NCI-H146 treated with DMSO at 0.1 percent for 48 hours (cell line): ENCODE results near the gene ORMDL3.
"Not testable (repeated sequence)": the region's sequence is repeated elsewhere in the genome, so short reads cannot be mapped to it uniquely, and the experiment has no call there.

Experiments used
- DNase-seq: peaks from one replicate; lab custom pipeline; 2025; ENCODE audit not compliant: unreplicated experiment; lab: John Stamatoyannopoulos, UW

The ORMDL3 gene

GRCh38 chr17:39925282-39926134, 1.9 kb downstream of the ORMDL3 start:
- no peak for DNase-seq

- DNase-seq: no peak
These were observed 2.7 kb downstream of the ORMDL3 start for GRCh38 chr17:39924691-39925055.

DNA sequence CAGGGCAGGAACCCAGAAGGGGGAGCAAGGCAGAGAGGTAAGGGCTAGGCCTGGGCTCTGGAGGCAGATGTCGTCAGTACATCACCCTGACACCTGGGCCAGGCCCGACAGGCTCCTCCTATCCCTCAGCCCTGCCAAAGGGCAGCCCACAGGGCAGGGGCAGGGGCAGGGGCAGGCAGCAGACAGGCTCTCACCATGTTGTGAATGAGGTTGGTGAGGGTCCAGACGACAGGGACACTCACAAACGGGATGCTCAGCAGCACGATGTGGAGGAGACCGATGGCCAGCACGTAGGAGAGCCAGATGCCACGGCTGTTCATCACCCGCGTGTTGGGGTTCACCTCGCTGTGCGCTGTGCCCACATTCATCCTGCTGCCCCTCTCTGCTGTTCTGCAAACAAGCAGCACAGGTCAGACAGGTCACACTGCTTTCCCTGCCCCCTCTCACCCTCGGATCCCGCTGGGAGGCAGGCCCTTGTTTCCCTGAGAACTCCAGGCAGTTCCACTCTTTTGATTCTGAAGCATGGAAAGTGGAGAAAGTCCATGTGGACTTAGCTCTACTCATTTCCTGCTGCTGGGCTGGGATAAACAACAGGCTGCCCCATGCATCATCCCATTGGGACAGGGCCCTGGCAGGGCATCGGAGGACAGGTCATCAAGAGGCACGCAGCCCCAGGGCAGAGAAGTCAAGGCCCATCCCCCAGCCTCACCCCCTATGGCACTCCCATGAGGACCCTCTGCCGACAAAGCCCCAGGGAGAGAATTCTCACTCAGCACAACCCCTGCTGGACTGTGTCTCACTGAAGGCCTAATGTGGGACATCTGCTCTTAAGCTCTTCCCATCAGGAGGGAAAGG, 3.3 kb downstream of the ORMDL3 start:
- no peak for DNase-seq

- no peak for DNase-seq
These were observed 4.2 kb downstream of the ORMDL3 start for GRCh38 chr17:39923230-39923629.

GRCh38 chr17:39922006-39922405, 5.4 kb downstream of the ORMDL3 start:
- DNase-seq: no peak

GRCh38 chr17:39921323-39921722, 6.1 kb downstream of the ORMDL3 start:
- DNase-seq: no peak

GRCh38 chr17:39920218-39921210, 6.9 kb downstream of the ORMDL3 start:
- DNase-seq: no peak

DNA sequence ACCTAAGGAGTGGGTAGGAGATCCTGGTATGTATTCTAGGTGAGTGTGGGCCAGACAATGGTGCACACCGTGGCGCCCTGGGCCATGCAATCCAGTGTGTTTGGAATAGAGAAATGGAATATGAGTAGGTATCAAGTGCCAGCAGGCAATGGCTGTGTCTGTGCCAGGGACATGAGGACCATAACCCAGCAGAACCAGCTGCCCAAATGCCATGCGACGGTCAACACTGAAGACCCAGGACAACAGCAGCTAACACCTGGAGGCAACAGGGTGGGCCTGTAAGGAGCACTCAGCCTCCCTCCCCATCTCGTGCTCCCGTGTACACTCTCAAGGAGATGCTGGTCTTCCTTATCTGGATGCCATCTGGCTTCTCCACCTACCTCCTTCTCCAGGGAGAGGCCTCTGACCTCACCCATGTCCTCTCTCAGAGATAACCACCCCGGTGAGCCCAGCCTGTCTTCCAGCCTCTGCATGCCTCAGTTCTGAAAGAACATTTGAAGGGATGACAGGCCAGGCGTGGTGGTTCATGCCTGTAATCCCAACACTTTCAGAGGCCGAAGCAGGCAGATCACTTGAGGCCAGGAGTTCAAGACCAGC, 8.2 kb downstream of the ORMDL3 start:
- DNase-seq: no peak

- DNase-seq: no peak
These were observed 10.5 kb downstream of the ORMDL3 start for GRCh38 chr17:39916918-39917317.

DNA sequence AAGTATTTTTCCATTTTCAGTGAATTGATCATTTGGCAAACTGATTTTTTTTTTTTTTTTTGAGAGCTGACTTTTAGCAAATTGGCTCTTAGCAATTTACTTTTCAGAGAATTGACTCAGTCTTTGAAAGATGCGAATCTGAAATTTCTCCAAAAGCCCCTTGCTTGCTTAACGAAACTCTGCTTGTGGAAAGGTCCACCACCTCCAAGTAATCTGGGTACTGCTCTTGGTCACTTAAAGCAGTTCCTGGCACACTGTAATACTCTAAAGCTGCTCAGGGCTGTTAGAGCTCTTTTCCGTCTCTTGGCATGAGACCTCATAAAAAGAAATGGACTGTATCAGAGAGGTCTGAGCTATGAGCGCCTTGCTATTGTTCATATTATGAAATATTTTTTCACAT, 11.8 kb downstream of the ORMDL3 start:
- DNase-seq: no peak

DNA sequence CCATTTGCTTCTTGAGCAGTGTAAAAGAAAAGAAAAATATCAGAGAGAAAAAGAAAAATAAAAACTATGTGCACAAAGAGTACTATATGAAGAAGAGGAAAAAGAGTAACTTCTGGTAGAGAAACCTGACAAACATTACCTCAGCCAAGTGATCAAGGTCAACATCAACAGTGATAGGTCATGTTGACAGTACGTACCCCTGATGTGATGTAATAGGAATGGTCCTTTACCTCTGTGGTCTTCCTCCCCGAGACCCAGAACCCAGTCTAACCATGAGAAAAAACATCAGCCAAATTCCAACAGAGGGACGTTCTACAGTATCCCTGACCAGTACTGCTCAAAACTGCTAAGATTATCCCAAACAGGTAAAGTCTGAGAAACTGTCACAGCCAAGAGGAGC, 13.4 kb downstream of the ORMDL3 start:
- DNase-seq: no peak

GRCh38 chr17:39908789-39909352, 18.5 kb downstream of the ORMDL3 start:
- no peak for DNase-seq

DNA sequence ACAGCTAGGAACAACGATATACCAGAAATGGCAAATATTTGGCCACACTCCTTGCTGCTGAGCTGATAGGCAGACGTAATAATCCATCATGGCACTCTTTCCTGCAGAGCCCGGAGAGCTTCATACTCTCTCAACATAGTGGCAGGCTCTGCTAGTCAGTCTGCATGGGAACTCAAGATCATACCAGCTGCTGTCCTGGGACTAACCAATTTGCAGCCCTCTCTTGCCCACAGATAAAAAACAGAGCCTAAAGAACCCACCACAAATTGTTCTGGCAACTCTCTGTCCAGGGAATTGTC, 22.5 kb downstream of the ORMDL3 start:
- no peak for DNase-seq

DNA sequence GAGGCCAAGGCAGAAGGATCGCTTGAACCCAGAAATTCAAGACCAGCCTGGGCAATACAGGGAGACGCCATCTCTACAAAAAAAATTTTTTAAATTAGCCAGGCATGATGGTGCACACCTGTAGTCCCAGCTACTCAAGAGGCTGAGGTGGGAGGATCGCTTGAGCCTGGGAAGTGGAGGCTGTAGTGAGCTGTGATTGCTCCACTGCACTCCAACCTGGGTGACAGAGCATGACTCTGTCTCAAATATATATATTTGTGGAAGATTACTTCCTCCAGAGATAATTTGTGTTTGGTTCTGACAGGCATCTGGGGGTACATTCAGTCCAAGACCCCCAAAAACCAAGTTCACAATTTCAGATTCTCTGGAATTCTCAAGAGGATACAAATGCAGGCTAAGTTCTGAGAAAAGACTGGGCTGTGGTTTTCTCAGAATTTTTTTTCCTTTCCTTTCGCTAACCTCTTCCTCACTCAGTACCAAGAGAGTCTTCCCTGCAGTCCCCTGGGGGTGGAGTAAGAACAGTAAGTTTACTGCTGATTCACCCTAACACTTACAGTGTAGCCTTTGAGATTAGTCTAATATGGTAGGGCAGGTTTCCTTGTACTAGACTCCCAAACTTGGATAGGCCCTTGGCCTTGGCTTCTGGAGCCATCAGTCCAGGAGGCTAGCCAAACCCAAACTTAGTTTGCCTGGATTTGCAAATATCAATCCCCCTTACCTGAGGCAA, 24.1 kb downstream of the ORMDL3 start:
- DNase-seq: no peak

GRCh38 chr17:39902027-39902426, 25.4 kb downstream of the ORMDL3 start:
- DNase-seq: not testable (repeated sequence)

DNA sequence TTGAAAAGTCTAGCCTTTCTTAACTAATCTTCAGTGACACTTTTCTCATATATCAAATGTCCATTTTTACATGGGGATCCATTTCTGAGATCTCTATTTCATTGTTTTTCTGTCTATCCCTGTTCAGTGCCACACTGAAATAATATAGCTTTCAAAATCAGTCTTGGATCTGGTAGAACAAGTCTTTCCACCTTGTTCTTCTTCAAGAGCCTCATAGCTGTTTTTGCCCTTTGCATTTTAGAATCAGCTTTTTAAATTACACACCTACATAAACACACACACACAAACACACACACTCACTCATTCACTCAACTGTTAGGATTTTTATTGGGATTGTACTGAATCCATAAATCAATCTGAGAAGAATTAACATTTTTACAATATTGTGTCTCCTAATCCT, 28.2 kb downstream of the ORMDL3 start:
- DNase-seq: no peak

DNA sequence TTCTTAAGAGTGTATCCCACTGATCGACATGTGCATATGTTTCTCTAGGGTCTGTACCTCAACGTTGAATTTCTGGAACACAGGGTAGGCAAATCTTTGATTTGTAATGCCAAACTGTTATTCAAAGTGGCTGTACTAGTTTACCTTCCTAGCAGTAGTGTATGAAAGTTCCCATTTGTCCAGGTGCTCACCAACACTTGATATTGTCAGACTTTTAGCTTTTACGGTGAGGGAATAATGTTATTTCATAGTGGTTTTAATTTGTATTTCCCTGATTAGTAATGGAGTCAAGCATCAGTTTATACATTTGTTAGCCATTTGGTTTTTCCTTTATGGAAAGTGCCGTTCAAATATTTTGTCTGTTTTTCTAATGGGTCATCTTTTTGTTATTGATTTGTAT, 29.3 kb downstream of the ORMDL3 start:
- no peak for DNase-seq

DNA sequence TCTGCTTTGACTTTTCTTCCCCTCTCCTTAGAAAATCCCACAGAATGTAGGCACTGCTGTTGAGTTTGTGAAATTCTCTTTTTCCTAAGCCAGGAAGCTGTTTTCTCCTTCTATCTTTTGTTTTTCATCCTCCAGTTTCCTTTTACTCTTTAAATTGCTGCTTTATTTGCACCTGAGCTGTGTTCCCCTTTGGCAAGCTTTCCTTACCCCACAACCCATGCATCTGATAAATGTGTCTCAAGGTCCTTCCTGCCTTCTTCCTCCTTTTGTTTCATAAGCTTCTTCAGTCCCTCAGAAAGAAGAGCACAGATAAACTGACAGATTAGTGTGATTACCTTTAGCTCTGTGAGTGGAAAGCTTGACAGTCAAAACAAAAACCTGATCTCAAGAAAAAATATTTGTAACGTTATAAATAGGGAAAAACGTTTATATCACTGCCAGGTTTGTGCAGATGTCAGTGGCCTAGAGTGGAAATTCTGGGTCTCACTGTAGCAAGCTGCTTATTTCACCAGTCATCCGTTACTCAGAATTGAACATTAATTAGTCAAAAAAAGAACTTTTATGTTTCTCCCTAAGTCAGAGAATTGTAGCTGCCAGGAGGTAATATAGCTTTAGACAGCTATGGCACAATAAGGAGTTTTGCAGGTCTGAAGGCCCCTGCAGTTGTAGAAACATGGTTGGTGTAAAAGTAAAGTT, 32.6 kb downstream of the ORMDL3 start:
- DNase-seq: no peak

DNA sequence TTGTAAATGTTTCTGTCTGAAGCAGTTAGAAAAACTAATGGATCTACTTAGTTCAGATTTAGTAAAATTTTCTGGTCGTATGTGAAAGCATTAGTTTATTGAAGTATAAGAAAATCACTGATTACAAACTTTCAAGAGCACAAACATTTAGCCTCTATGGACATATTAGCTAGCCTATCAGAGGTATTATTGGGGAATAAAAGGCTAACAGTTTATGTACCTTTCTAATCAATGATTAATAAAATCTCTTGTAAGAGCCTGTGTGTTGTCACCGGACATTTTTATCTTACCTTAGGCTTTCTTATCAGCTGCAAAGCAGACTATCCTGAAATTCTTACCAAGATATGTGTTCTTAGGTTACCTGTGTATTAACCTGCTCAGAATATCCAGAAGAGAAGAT, 38.2 kb downstream of the ORMDL3 start:
- DNase-seq: no peak
